ENCODE measurements around the gene TBK1.
A peak's percentile ranks its signal among the peaks of the same experiment; 100 is the strongest.

TBK1 gene

DNA sequence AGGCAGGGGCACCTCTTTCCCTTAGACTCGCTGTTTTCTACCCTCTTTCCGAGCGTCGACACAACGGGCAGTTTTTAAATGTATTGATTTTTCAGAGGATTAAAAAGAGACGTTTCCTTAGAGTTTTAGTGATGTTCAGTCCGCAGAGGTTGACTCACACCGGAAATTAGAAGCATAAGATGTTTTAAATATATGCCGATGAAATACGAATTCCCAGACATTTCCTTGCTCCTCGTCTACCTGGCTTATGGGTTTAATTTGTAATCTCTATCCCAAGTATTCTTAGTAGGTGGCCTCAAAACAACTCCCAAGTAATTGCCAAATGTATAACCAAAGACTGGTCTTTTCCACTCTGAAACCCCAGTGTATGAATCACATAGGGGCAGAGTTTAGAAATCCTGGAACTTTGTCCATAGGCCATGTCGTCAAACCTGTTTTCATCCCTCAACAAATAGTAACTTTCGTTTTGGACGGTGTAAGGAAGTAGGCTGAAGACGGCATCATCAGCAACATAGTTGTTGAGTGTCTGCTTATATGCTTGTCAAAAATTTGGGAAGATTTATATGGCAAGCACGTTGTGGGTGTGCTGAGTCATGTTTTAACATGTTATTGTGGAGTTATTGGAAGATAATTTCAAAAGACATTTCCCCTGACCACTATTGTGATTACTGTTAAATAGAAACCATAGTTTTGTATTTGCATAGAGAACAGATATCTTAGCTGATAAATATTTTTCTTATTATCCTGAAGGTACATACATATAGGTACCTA, 824 bp downstream of the TBK1 start:
- peak; percentile 64 for ATAC-seq
- no peak for TF ChIP-seq ZNF565 (CRISPR knock-in tag; conservative IDR thresholded peaks at IDR 0.05; ENCODE audit: low read depth)

DNA sequence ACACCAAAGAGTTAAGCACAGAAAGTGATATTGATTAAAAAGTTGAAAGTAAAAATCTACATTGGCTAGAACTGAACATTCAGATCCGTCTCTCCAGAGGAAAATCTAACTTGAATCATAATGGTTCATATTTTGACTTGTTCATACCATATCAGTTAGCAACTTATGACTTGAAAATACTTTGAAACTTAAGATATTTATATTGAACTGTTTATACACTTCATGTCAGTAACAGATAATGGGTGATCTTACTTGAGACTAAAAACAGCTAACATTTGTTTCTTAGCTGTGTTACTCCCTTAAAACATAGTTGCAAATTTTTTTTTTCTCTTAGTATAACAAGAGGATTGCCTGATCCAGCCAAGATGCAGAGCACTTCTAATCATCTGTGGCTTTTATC, 3.6 kb downstream of the TBK1 start:
- ATAC-seq = no peak
- TF ChIP-seq ZFP3 (CRISPR knock-in tag; IDR thresholded peaks at IDR 0.05) (no peak), RARB (CRISPR knock-in tag; IDR thresholded peaks at IDR 0.05) (no peak), ZFP30 (CRISPR knock-in tag; IDR thresholded peaks at IDR 0.05) (no peak), CSDC2 (CRISPR knock-in tag; IDR thresholded peaks at IDR 0.05) (no peak), GLIS3 (CRISPR knock-in tag; IDR thresholded peaks at IDR 0.05) (no peak), TCF4 (CRISPR knock-in tag; IDR thresholded peaks at IDR 0.05; ENCODE audit: borderline replicate concordance) (no peak), ISL1 (CRISPR knock-in tag; IDR thresholded peaks at IDR 0.05) (no peak), ZNF565 (CRISPR knock-in tag; conservative IDR thresholded peaks at IDR 0.05; ENCODE audit: low read depth) (no peak)
- TF ChIP-seq, protein P1, sequence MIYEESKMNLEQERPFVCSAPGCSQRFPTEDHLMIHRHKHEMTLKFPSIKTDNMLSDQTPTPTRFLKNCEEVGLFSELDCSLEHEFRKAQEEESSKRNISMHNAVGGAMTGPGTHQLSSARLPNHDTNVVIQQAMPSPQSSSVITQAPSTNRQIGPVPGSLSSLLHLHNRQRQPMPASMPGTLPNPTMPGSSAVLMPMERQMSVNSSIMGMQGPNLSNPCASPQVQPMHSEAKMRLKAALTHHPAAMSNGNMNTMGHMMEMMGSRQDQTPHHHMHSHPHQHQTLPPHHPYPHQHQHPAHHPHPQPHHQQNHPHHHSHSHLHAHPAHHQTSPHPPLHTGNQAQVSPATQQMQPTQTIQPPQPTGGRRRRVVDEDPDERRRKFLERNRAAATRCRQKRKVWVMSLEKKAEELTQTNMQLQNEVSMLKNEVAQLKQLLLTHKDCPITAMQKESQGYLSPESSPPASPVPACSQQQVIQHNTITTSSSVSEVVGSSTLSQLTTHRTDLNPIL (CRISPR knock-in tag; IDR thresholded peaks at IDR 0.05; ENCODE audit: low read depth) = no peak
- TF ChIP-seq, protein P2, sequence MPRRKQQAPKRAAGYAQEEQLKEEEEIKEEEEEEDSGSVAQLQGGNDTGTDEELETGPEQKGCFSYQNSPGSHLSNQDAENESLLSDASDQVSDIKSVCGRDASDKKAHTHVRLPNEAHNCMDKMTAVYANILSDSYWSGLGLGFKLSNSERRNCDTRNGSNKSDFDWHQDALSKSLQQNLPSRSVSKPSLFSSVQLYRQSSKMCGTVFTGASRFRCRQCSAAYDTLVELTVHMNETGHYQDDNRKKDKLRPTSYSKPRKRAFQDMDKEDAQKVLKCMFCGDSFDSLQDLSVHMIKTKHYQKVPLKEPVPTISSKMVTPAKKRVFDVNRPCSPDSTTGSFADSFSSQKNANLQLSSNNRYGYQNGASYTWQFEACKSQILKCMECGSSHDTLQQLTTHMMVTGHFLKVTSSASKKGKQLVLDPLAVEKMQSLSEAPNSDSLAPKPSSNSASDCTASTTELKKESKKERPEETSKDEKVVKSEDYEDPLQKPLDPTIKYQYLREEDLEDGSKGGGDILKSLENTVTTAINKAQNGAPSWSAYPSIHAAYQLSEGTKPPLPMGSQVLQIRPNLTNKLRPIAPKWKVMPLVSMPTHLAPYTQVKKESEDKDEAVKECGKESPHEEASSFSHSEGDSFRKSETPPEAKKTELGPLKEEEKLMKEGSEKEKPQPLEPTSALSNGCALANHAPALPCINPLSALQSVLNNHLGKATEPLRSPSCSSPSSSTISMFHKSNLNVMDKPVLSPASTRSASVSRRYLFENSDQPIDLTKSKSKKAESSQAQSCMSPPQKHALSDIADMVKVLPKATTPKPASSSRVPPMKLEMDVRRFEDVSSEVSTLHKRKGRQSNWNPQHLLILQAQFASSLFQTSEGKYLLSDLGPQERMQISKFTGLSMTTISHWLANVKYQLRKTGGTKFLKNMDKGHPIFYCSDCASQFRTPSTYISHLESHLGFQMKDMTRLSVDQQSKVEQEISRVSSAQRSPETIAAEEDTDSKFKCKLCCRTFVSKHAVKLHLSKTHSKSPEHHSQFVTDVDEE (CRISPR knock-in tag; IDR thresholded peaks at IDR 0.05) = no peak
- TF ChIP-seq, protein P3, sequence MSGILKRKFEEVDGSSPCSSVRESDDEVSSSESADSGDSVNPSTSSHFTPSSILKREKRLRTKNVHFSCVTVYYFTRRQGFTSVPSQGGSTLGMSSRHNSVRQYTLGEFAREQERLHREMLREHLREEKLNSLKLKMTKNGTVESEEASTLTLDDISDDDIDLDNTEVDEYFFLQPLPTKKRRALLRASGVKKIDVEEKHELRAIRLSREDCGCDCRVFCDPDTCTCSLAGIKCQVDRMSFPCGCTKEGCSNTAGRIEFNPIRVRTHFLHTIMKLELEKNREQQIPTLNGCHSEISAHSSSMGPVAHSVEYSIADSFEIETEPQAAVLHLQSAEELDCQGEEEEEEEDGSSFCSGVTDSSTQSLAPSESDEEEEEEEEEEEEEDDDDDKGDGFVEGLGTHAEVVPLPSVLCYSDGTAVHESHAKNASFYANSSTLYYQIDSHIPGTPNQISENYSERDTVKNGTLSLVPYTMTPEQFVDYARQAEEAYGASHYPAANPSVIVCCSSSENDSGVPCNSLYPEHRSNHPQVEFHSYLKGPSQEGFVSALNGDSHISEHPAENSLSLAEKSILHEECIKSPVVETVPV (CRISPR knock-in tag; IDR thresholded peaks at IDR 0.05) = no peak

DNA sequence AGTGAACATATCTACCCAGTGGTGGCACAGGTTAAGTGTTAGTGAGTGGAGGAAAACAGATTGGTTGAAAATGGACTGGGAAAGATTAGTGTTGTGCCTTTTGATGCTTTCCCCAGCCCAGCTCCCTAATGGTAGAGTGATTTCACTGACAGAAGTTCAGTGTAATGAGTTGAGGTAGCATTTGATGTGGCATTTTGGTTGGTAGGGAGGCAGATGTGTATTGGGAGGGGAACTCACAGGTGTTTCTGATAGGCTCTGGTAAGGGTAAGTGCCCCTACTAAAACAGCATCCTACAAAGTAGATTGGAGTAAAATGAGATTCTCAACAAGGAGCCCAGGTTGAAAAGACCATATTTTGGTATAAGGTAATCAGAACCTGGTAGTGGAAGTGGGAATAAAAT, 4.2 kb downstream of the TBK1 start:
- no peak for ATAC-seq

More for the DNA sequence above, 4.2 kb downstream of the TBK1 start:
- TF ChIP-seq SNAI2 (CRISPR knock-in tag; IDR thresholded peaks at IDR 0.05) (no peak), GLIS3 (CRISPR knock-in tag; IDR thresholded peaks at IDR 0.05) (no peak), ESRRG (CRISPR knock-in tag; IDR thresholded peaks at IDR 0.05) (no peak), RARB (CRISPR knock-in tag; IDR thresholded peaks at IDR 0.05) (no peak), TCF4 (CRISPR knock-in tag; IDR thresholded peaks at IDR 0.05; ENCODE audit: borderline replicate concordance) (no peak), PPARA (CRISPR knock-in tag; IDR thresholded peaks at IDR 0.05; ENCODE audit: borderline replicate concordance) (no peak), ZC3H10 (CRISPR knock-in tag; IDR thresholded peaks at IDR 0.05) (no peak), BACH2 (CRISPR knock-in tag; IDR thresholded peaks at IDR 0.05; ENCODE audit: borderline replicate concordance) (no peak), ZNF565 (CRISPR knock-in tag; conservative IDR thresholded peaks at IDR 0.05; ENCODE audit: low read depth) (no peak), CSDC2 (CRISPR knock-in tag; IDR thresholded peaks at IDR 0.05) (no peak)
- TF ChIP-seq, protein P3 (CRISPR knock-in tag; IDR thresholded peaks at IDR 0.05) = no peak
- TF ChIP-seq, protein P1 (CRISPR knock-in tag; IDR thresholded peaks at IDR 0.05; ENCODE audit: low read depth) = no peak
- TF ChIP-seq, protein P2 (CRISPR knock-in tag; IDR thresholded peaks at IDR 0.05) = no peak
- TF ChIP-seq, protein P4, sequence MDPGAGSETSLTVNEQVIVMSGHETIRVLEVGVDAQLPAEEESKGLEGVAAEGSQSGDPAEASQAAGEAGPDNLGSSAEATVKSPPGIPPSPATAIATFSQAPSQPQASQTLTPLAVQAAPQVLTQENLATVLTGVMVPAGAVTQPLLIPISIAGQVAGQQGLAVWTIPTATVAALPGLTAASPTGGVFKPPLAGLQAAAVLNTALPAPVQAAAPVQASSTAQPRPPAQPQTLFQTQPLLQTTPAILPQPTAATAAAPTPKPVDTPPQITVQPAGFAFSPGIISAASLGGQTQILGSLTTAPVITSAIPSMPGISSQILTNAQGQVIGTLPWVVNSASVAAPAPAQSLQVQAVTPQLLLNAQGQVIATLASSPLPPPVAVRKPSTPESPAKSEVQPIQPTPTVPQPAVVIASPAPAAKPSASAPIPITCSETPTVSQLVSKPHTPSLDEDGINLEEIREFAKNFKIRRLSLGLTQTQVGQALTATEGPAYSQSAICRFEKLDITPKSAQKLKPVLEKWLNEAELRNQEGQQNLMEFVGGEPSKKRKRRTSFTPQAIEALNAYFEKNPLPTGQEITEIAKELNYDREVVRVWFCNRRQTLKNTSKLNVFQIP (CRISPR knock-in tag; IDR thresholded peaks at IDR 0.05; ENCODE audit: borderline replicate concordance, low read depth) = no peak
- TF ChIP-seq, protein P5, sequence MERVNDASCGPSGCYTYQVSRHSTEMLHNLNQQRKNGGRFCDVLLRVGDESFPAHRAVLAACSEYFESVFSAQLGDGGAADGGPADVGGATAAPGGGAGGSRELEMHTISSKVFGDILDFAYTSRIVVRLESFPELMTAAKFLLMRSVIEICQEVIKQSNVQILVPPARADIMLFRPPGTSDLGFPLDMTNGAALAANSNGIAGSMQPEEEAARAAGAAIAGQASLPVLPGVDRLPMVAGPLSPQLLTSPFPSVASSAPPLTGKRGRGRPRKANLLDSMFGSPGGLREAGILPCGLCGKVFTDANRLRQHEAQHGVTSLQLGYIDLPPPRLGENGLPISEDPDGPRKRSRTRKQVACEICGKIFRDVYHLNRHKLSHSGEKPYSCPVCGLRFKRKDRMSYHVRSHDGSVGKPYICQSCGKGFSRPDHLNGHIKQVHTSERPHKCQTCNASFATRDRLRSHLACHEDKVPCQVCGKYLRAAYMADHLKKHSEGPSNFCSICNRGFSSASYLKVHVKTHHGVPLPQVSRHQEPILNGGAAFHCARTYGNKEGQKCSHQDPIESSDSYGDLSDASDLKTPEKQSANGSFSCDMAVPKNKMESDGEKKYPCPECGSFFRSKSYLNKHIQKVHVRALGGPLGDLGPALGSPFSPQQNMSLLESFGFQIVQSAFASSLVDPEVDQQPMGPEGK (CRISPR knock-in tag; IDR thresholded peaks at IDR 0.05; ENCODE audit: borderline replicate concordance) = no peak
